K562 (cell line): ENCODE results near the gene DHDDS. TPM values are rescaled to one million over a fixed set of nuclear protein-coding genes. Genes with fewer than 3 reads are reported as not detected.

Source experiments
- BACH1 ChIP-seq: fragments of 200-800 bp; sonication (Bioruptor generic); IDR thresholded peaks from 2 replicates; pipeline ENCODE4 v1.6.1; 2016; ENCODE audit warnings: missing genetic modification characterization, missing compliant biosample characterization
- ERF ChIP-seq: fragments of 450-650 bp; formaldehyde crosslinking; IDR thresholded peaks from 2 replicates; pipeline ENCODE4 v1.4.0; 2020; ENCODE audit warnings: mild to moderate bottlenecking, mixed read lengths
- FOXK2 ChIP-seq, 2 experiments: fragments of 450-650 bp; IDR thresholded peaks in 1 of 2; conservative IDR thresholded peaks in 1 of 2; 2 replicates each; pipeline ENCODE4 v1.6.1; 2016; ENCODE audit warnings: low read depth in 2 of 2, mild to moderate bottlenecking in 1 of 2
- HNRNPLL ChIP-seq: fragments of 200-400 bp; formaldehyde crosslinking; IDR thresholded peaks from 2 replicates; pipeline ENCODE4 v1.6.1; 2017; ENCODE audit warnings: low read length, low read depth, mild to moderate bottlenecking; ENCODE audit not compliant: poor library complexity, severe bottlenecking
- JUND ChIP-seq, 2 experiments: IDR thresholded peaks; 2 replicates in 1 of 2; 3 replicates in 1 of 2; pipeline ENCODE4 v1.6.1; 2011; ENCODE audit warnings: borderline replicate concordance in 2 of 2, low read depth in 2 of 2, low read length in 2 of 2, improper control_type of control experiment in 1 of 2, missing biosample characterization in 1 of 2, missing genetic modification characterization in 1 of 2, missing genetic modification reagents in 1 of 2
- KLF1 ChIP-seq: fragments of 450-650 bp; IDR thresholded peaks from 2 replicates; pipeline ENCODE4 v1.6.1; 2016; ENCODE audit warnings: missing genetic modification characterization, missing compliant biosample characterization
- KLF13 ChIP-seq: fragments of 450-650 bp; IDR thresholded peaks from 2 replicates; pipeline ENCODE4 v1.6.1; 2016; ENCODE audit warnings: missing genetic modification characterization, low read depth, mild to moderate bottlenecking, missing compliant biosample characterization, moderate library complexity, borderline replicate concordance
- NEUROD1 ChIP-seq: fragments of 150-350 bp; IDR thresholded peaks from 2 replicates; pipeline ENCODE4 v1.6.1; 2014; ENCODE audit warnings: borderline replicate concordance, low read length, low read depth; ENCODE audit not compliant: partially characterized antibody
- PCBP1 ChIP-seq: fragments of 200-400 bp; formaldehyde crosslinking; IDR thresholded peaks from 2 replicates; pipeline ENCODE4 v1.6.1; 2018; ENCODE audit warnings: mild to moderate bottlenecking, low read depth, low read length; ENCODE audit not compliant: poor library complexity, severe bottlenecking
- POLR2B ChIP-seq: fragments of 450-650 bp; IDR thresholded peaks from 2 replicates; pipeline ENCODE4 v1.6.1; 2018; ENCODE audit warnings: low read depth; ENCODE audit not compliant: partially characterized antibody
- PTBP1 ChIP-seq: fragments of 200-400 bp; formaldehyde crosslinking; IDR thresholded peaks from 2 replicates; pipeline ENCODE4 v1.6.1; 2017; ENCODE audit warnings: low read depth, low read length
- SAFB ChIP-seq: fragments of 200-400 bp; formaldehyde crosslinking; IDR thresholded peaks from 2 replicates; pipeline ENCODE4 v1.6.1; 2017; ENCODE audit warnings: low read depth, low read length, borderline replicate concordance
- SMARCE1 ChIP-seq: fragments of 450-650 bp; IDR thresholded peaks from 2 replicates; pipeline ENCODE4 v1.7.1; 2016; ENCODE audit warnings: mild to moderate bottlenecking
- ZNF175 ChIP-seq: fragments of 200-800 bp; sonication (Bioruptor generic); IDR thresholded peaks from 2 replicates; pipeline ENCODE4 v1.6.1; 2016; ENCODE audit warnings: low read depth, mild to moderate bottlenecking, missing genetic modification characterization, missing compliant biosample characterization
- ZZZ3 ChIP-seq: fragments of 450-650 bp; IDR thresholded peaks from 2 replicates; pipeline ENCODE4 v1.6.1; 2016; ENCODE audit warnings: antibody characterized with exemption, mild to moderate bottlenecking, moderate library complexity
- polyA plus RNA-seq, 8 experiments: library from polyadenylated mRNA; depleted of rRNA in 4 of 8; stranded (reverse) in 5 of 8; unstranded in 3 of 8; fragments of >200 nt; fragmentation: Nextera tagmentation in 2 of 8; fragmentation: Illumina TruSeq in 1 of 8; extraction: Ambion mirVana in 2 of 8; extraction: Trizol in 1 of 8; gene quantifications; 2 replicates each; pipeline versions ENCODE4 v1.2.1 to v1.2.3, GENCODE V29; 2011 to 2014; ENCODE audit warnings: inconsistent platforms in 1 of 8, missing spikeins in 1 of 8
- total RNA-seq, 7 experiments: library from RNA; depleted of rRNA in 6 of 7; stranded (reverse); fragments of >200 nt in 6 of 7; fragmentation: Illumina TruSeq in 2 of 7; extraction: Trizol in 2 of 7; gene quantifications; 2 replicates each; pipeline versions ENCODE4 v1.2.1 to v1.2.3, GENCODE V29; 2011 to 2021; ENCODE audit warnings: low replicate concordance in 1 of 7
- TF ChIP-seq, protein P1 (sequence below): fragments of 200-400 bp; formaldehyde crosslinking; IDR thresholded peaks from 2 replicates; pipeline ENCODE4 v1.6.1; 2017; ENCODE audit warnings: mild to moderate bottlenecking, low read depth, low read length, moderate library complexity
- TF ChIP-seq, protein P2 (sequence below): sonication (generic); formaldehyde crosslinking; IDR thresholded peaks from 2 replicates; pipeline ENCODE4 v1.8.0; 2023; ENCODE audit warnings: missing genetic modification reagents, mild to moderate bottlenecking, borderline replicate concordance

Gene DHDDS
- total and polyA plus RNA-seq, 9 of the 15 experiments (the other 6 are each of a cell fraction or from before 2014, with no cell fraction given) = 33.3 to 55.0 (median 44.3) TPM

DNA sequence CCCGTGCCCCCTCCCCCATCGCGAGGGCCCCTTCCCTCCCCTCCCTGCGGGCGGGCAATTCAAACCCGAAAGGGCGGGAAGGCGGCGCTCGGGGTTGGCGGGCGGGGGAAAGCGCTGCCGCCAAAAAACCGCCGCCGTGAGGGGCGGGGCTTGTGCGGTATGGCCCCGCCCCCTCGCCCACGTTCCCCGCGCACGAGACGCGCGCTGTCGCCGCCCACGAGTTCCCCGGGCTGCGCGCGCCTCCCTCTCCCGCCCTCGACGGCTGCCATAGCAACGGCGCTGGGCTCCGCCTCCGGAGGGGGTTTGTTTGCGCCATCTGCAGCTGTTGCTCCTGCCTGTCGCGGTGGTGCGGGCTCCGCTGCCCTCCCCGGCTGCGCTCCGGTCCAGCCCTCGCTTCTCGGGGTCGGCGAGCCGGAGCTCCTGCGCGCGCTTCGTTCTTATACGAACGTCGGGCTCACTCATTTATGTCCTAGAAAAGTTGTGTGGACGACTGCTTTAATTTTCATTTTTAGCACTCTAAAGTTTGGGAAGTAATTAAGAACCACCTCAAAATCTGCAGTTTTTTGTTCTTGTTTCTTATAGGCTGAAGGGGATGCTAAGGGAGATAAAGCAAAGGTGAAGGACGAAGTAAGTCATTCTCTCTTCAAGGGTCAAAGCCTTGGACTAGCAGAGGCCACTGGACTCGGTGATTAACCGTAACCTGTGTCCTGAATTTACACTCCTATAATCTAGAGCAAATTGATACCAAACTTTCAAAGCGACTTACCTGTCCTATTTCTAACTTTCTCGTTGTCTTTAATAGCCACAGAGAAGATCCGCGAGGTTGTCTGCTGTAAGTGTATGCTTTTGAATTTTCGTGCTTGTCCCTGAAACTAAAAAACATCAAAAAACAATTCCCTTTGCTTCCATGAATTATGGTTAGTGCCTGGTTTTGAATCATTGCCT is 41.1 kb downstream of the DHDDS start (continued):
- TF ChIP-seq, protein P1, sequence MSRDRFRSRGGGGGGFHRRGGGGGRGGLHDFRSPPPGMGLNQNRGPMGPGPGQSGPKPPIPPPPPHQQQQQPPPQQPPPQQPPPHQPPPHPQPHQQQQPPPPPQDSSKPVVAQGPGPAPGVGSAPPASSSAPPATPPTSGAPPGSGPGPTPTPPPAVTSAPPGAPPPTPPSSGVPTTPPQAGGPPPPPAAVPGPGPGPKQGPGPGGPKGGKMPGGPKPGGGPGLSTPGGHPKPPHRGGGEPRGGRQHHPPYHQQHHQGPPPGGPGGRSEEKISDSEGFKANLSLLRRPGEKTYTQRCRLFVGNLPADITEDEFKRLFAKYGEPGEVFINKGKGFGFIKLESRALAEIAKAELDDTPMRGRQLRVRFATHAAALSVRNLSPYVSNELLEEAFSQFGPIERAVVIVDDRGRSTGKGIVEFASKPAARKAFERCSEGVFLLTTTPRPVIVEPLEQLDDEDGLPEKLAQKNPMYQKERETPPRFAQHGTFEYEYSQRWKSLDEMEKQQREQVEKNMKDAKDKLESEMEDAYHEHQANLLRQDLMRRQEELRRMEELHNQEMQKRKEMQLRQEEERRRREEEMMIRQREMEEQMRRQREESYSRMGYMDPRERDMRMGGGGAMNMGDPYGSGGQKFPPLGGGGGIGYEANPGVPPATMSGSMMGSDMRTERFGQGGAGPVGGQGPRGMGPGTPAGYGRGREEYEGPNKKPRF = no peak
- TF ChIP-seq FOXK2 (conservative IDR thresholded peaks at IDR 0.05 in 1 of 2, IDR thresholded peaks at IDR 0.05 in 1 of 2; ENCODE audit: low read depth in 2 of 2) = peak; percentile 68 to 73; a peak in 2 of 4 replicates
- peak; percentile 80 for TF ChIP-seq SAFB
- TF ChIP-seq JUND (IDR thresholded peaks at IDR 0.05; ENCODE audit: borderline replicate concordance, low read depth, low read length) = peak; percentile 46; the same call in 1 of the 2 replicates
- no peak; the same call in 2 of the 3 replicates for TF ChIP-seq JUND (tag; IDR thresholded peaks at IDR 0.05; ENCODE audit: borderline replicate concordance, low read depth, low read length)
- peak; percentile 91 for TF ChIP-seq NEUROD1
- TF ChIP-seq POLR2B = peak; percentile 5
- TF ChIP-seq KLF13 = 0 out of 2 replicates have a peak, but pooled peaks have one; percentile 48
- no peak for TF ChIP-seq SMARCE1
- TF ChIP-seq, protein P2, sequence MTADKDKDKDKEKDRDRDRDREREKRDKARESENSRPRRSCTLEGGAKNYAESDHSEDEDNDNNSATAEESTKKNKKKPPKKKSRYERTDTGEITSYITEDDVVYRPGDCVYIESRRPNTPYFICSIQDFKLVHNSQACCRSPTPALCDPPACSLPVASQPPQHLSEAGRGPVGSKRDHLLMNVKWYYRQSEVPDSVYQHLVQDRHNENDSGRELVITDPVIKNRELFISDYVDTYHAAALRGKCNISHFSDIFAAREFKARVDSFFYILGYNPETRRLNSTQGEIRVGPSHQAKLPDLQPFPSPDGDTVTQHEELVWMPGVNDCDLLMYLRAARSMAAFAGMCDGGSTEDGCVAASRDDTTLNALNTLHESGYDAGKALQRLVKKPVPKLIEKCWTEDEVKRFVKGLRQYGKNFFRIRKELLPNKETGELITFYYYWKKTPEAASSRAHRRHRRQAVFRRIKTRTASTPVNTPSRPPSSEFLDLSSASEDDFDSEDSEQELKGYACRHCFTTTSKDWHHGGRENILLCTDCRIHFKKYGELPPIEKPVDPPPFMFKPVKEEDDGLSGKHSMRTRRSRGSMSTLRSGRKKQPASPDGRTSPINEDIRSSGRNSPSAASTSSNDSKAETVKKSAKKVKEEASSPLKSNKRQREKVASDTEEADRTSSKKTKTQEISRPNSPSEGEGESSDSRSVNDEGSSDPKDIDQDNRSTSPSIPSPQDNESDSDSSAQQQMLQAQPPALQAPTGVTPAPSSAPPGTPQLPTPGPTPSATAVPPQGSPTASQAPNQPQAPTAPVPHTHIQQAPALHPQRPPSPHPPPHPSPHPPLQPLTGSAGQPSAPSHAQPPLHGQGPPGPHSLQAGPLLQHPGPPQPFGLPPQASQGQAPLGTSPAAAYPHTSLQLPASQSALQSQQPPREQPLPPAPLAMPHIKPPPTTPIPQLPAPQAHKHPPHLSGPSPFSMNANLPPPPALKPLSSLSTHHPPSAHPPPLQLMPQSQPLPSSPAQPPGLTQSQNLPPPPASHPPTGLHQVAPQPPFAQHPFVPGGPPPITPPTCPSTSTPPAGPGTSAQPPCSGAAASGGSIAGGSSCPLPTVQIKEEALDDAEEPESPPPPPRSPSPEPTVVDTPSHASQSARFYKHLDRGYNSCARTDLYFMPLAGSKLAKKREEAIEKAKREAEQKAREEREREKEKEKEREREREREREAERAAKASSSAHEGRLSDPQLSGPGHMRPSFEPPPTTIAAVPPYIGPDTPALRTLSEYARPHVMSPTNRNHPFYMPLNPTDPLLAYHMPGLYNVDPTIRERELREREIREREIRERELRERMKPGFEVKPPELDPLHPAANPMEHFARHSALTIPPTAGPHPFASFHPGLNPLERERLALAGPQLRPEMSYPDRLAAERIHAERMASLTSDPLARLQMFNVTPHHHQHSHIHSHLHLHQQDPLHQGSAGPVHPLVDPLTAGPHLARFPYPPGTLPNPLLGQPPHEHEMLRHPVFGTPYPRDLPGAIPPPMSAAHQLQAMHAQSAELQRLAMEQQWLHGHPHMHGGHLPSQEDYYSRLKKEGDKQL = no peak
- peak; percentile 78 for TF ChIP-seq HNRNPLL
- TF ChIP-seq BACH1 = no peak
- TF ChIP-seq PCBP1 = peak; percentile 43
- no peak for TF ChIP-seq ZNF175 (CRISPR knock-in tag)
- no peak; the same call in 1 of the 2 replicates for TF ChIP-seq KLF1
- peak; percentile 81; the same call in 1 of the 2 replicates for TF ChIP-seq ERF (CRISPR knock-in tag)
- 0 out of 2 replicates have a peak, but pooled peaks have one; percentile 73 for TF ChIP-seq PTBP1
- TF ChIP-seq ZZZ3 = no peak
